Measurements from ENCODE around the gene CTNNBIP1.

Gene CTNNBIP1

DNA sequence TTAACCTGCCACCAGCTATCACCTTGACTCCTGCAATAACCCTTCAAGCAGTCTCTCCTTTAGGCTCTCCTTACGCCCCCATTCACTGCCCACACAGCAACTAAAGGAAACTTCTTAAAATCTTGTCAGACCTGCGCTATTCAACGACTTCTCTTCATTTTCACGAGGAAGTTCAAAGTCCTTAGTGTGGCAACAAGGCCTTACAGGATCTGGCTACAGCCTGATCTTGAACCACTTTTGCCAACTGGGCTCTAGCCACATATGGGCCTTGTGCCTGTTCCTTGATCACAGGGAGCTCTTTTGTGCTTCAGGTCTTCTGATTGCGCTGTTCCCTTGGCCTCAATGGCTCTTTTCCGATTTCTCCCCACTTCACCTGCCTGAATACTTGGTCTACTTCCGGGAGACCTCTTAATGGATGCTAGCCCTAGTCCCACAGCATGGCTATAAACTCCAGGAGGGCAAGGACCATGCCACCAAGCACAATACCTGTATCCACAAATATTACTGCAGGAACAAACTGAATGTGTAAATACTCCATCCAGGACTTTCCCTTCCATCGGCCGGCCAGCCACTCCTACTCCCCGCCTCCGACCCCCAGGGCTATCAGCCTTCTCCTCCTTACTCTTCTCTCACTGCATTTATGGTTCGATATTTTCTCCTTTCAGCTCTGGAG is 2.3 kb upstream of the CTNNBIP1 start:
- Mint-ChIP-seq H3K27me3 (no peaks in the 10 kb centered on the region), H3K4me1 (ENCODE audit: low read depth in 2 of 2) (peaks cover 29 to 32% of the 10 kb centered on the region in 2 donors), H3K27ac (peak overlapping the region in 1 of 2 donors; percentile 93), H3K36me3 (ENCODE audit: insufficient read depth) (peaks cover 9% of the 10 kb centered on the region), H3K4me3 (peak overlapping the region; percentile 34 to 36), H3K9me3 (no peaks in the 10 kb centered on the region)
- ATAC-seq (replicated peaks) (no peak), DNase-seq (no peak)

GRCh38 chr1:9910423-9911178 is 532 bp upstream of the CTNNBIP1 start:
- H3K27me3 Mint-ChIP-seq, result no peaks in the 10 kb centered on the region
- peak; percentile 100 for DNase-seq
- peak; percentile 90 for ATAC-seq (replicated peaks)
- peak overlapping the region; percentile 86 to 93 for H3K27ac Mint-ChIP-seq
- no peaks in the 10 kb centered on the region for H3K9me3 Mint-ChIP-seq
- peaks cover 9% of the 10 kb centered on the region for H3K36me3 Mint-ChIP-seq (ENCODE audit: insufficient read depth)
- peak overlapping the region; percentile 89 to 93 for H3K4me3 Mint-ChIP-seq
- H3K4me1 Mint-ChIP-seq (ENCODE audit: low read depth in 2 of 2), result peaks cover 32 to 34% of the 10 kb centered on the region in 2 donors

- Mint-ChIP-seq H3K4me3 (peak overlapping the region; percentile 92 to 98), H3K27me3 (no peaks in the 10 kb centered on the region), H3K9me3 (no peaks in the 10 kb centered on the region), H3K4me1 (ENCODE audit: low read depth in 2 of 2) (peaks cover 32 to 36% of the 10 kb centered on the region in 2 donors), H3K36me3 (ENCODE audit: insufficient read depth) (peaks cover 9% of the 10 kb centered on the region), H3K27ac (peak overlapping the region; percentile 86 to 91)
- ATAC-seq (replicated peaks) (no peak), DNase-seq (peak in 2 of 3 experiments; percentile 11 to 21)
Observed at GRCh38 chr1:9909234-9910046, 629 bp downstream of the CTNNBIP1 start.

DNA sequence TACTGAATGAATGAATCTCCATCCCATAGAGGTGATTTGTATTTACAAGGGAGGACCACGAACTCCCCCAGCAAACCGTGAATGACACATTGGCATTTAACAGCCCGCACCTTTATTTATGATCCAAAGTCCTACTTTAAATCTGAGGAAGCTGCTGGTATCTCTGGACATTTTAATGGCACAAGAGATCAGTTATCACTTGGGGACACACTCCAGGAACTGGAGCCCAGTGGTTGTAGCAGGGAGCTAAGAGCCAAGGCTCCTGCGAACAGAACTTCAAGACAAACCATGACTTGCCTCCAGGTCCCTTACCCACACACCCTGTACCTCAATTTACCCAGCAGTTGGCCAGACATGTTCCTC is 1.2 kb downstream of the CTNNBIP1 start:
- Mint-ChIP-seq H3K9me3 (no peaks in the 10 kb centered on the region), H3K36me3 (ENCODE audit: insufficient read depth) (peaks cover 9% of the 10 kb centered on the region), H3K27me3 (no peaks in the 10 kb centered on the region), H3K27ac (peak overlapping the region in 1 of 2 donors; percentile 86), H3K4me1 (ENCODE audit: low read depth in 2 of 2) (peaks cover 37 to 39% of the 10 kb centered on the region in 2 donors), H3K4me3 (peak overlapping the region; percentile 92 to 98)
- ATAC-seq (replicated peaks), result no peak
- DNase-seq, result no peak

DNA sequence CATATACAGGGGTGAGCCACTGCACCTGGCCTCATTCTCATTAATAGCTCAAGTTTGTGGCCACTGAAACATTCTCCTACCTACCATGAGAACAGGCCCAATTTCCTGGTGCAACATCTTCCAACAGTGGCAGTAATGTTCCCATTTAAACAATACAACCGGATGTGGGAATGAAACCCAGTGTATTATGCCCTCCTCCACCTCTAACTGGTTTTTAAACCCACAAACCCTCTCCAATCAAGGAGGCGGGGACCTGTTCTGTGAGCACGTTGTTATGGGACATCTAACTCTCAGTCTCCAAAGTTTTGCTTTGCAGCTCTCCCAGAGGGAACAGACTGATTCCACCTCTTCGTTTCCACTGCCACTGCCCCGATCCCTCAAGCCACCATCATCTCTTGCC is 2.6 kb downstream of the CTNNBIP1 start:
- ATAC-seq (replicated peaks) (no peak), DNase-seq (no peak)
- H3K4me1 Mint-ChIP-seq (ENCODE audit: low read depth in 2 of 2), result peaks cover 39% of the 10 kb centered on the region in 2 donors
- H3K36me3 Mint-ChIP-seq (ENCODE audit: insufficient read depth), result peaks cover 9% of the 10 kb centered on the region
- no peaks in the 10 kb centered on the region for H3K27me3 Mint-ChIP-seq
- H3K9me3 Mint-ChIP-seq, result no peaks in the 10 kb centered on the region
- H3K4me3 Mint-ChIP-seq, result peak overlapping the region in 1 of 2 donors; percentile 20
- no peak overlapping the region for H3K27ac Mint-ChIP-seq

GRCh38 chr1:9906466-9906865 is 3.6 kb downstream of the CTNNBIP1 start:
- Mint-ChIP-seq H3K9me3 (no peaks in the 10 kb centered on the region), H3K4me3 (no peak overlapping the region), H3K27me3 (no peaks in the 10 kb centered on the region), H3K27ac (peak overlapping the region in 1 of 2 donors; percentile 41), H3K36me3 (ENCODE audit: insufficient read depth) (peaks cover 9% of the 10 kb centered on the region), H3K4me1 (ENCODE audit: low read depth in 2 of 2) (peaks cover 34 to 36% of the 10 kb centered on the region in 2 donors)
- DNase-seq, result no peak
- no peak for ATAC-seq (replicated peaks)

DNA sequence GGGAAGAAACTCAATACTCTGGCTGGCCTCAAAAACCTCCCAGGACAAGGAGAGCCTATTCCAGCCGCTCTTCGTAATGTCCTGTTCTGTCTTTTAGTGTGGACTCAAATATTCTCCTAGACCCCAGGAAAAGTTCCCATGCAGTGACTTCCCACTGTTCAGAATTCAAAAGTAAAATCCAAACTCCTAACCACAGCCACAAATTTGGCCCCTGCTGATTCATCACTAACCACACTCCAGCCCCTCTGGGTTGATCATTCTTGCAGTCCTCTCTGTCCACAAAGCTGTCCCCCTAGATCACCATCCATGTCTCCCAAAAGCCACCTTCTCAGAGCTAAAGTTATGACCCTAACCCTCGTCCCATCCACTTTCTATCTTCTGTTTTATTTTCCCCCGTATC is 5.1 kb downstream of the CTNNBIP1 start:
- Mint-ChIP-seq H3K9me3 (no peaks in the 10 kb centered on the region), H3K4me3 (no peak overlapping the region), H3K27ac (no peak overlapping the region), H3K27me3 (no peaks in the 10 kb centered on the region), H3K36me3 (ENCODE audit: insufficient read depth) (peaks cover 4% of the 10 kb centered on the region), H3K4me1 (ENCODE audit: low read depth in 2 of 2) (peaks cover 26 to 35% of the 10 kb centered on the region in 2 donors)
- DNase-seq (no peak), ATAC-seq (replicated peaks) (no peak)

GRCh38 chr1:9904596-9904995 is 5.5 kb downstream of the CTNNBIP1 start:
- peaks cover 4% of the 10 kb centered on the region for H3K36me3 Mint-ChIP-seq (ENCODE audit: insufficient read depth)
- no peaks in the 10 kb centered on the region for H3K27me3 Mint-ChIP-seq
- H3K27ac Mint-ChIP-seq, result peak overlapping the region in 1 of 2 donors; percentile 5
- H3K4me1 Mint-ChIP-seq (ENCODE audit: low read depth in 2 of 2), result peaks cover 26 to 35% of the 10 kb centered on the region in 2 donors
- ATAC-seq (replicated peaks), result no peak
- H3K4me3 Mint-ChIP-seq, result no peak overlapping the region
- H3K9me3 Mint-ChIP-seq, result no peaks in the 10 kb centered on the region
- no peak for DNase-seq

GRCh38 chr1:9903801-9904527 is 6.1 kb downstream of the CTNNBIP1 start:
- no peaks in the 10 kb centered on the region for H3K9me3 Mint-ChIP-seq
- H3K4me1 Mint-ChIP-seq (ENCODE audit: low read depth in 2 of 2), result peaks cover 19 to 28% of the 10 kb centered on the region in 2 donors
- H3K4me3 Mint-ChIP-seq, result no peak overlapping the region

GRCh38 chr1:9902060-9902452 is 8.0 kb downstream of the CTNNBIP1 start:
- peak overlapping the region in 1 of 2 donors; percentile 56 for H3K27ac Mint-ChIP-seq
- DNase-seq (no peak), ATAC-seq (replicated peaks) (no peak)
- no peak overlapping the region for H3K4me3 Mint-ChIP-seq
- peaks cover 6 to 19% of the 10 kb centered on the region in 2 donors for H3K4me1 Mint-ChIP-seq (ENCODE audit: low read depth in 2 of 2)
- H3K27me3 Mint-ChIP-seq, result no peaks in the 10 kb centered on the region
- no peaks in the 10 kb centered on the region for H3K9me3 Mint-ChIP-seq
- no peaks in the 10 kb centered on the region for H3K36me3 Mint-ChIP-seq (ENCODE audit: insufficient read depth)

More at GRCh38 chr1:9903801-9904527, 6.1 kb downstream of the CTNNBIP1 start:
- DNase-seq (no peak), ATAC-seq (replicated peaks) (no peak)
- H3K27me3 Mint-ChIP-seq, result no peaks in the 10 kb centered on the region
- no peaks in the 10 kb centered on the region for H3K36me3 Mint-ChIP-seq (ENCODE audit: insufficient read depth)
- peak overlapping the region; percentile 5 to 10 for H3K27ac Mint-ChIP-seq

DNA sequence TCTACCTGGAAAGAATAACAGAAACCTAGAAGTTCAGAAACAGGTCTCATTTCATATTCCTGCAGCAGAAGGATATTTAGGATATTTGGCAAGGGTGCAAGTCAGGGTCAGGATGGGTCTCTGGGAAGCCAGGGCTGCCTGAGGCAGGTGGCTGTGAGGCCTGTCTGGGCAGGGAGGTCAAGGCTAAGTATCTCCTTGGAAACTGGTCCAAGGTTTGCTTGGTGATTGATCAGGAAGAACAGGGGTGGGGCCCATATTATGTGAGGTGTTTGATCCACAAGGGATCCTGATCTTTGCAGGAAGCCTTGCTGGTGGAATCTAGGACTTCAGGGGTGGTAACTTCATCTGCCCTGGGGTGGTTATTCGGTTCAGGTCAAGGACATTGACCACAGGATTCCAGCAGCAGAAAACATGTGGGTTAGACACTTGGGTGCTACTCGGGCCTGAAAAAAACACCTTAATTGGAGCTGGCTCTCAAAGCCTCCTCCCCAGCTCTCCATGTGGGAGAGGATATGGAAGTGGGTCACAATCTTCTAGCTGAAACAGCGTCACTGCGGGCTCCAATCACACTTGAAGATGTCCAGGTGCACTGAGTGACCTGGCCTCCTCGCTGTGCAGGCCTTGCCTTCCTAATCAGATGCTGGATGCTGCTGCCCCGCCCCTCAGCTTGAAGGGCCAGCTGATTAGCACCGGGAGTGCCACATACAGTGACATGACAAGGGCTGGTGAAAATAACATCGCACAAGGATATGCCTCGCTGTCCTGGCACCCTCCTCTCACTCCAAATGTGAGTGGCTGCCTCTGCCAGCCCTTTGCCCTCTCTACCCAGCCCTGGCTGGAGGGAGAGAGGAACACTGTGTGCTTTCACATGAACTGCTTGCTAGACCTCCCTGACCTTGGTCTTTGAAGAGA is 8.7 kb downstream of the CTNNBIP1 start:
- ATAC-seq (replicated peaks) (no peak), DNase-seq (no peak)
- H3K9me3 Mint-ChIP-seq, result no peaks in the 10 kb centered on the region
- no peaks in the 10 kb centered on the region for H3K27me3 Mint-ChIP-seq
- H3K4me1 Mint-ChIP-seq (ENCODE audit: low read depth in 2 of 2), result peaks cover 6 to 15% of the 10 kb centered on the region in 2 donors
- no peak overlapping the region for H3K4me3 Mint-ChIP-seq
- H3K36me3 Mint-ChIP-seq (ENCODE audit: insufficient read depth), result no peaks in the 10 kb centered on the region
- H3K27ac Mint-ChIP-seq, result peak overlapping the region; percentile 62 to 71
